Measurements from ENCODE around the gene SLC25A39.

Gene SLC25A39

GRCh38 chr17:44287651-44288050 is 37.0 kb downstream of the SLC25A39 start:
- H3K36me3 ChIP-seq (ENCODE audit: insufficient read depth, low read length): no peaks in the 10 kb centered on the region
- no peaks in the 10 kb centered on the region for H3K4me1 ChIP-seq (ENCODE audit: control insufficient read depth, insufficient read depth, low read length, unreplicated experiment)
- H3K27ac ChIP-seq (ENCODE audit: low read depth, low read length): no peak overlapping the region
- H3K27me3 ChIP-seq (ENCODE audit: insufficient read depth, low read length): peaks cover 5% of the 10 kb centered on the region; the same call in 1 of the 2 replicates
- no peak overlapping the region for H3K4me3 ChIP-seq (ENCODE audit: low read depth, low read length)
- no peak overlapping the region for H2AFZ ChIP-seq (ENCODE audit: low read length, unreplicated experiment)
- no peaks in the 10 kb centered on the region for H3K79me2 ChIP-seq (ENCODE audit: control insufficient read depth, insufficient read depth, low read length, unreplicated experiment)

DNA sequence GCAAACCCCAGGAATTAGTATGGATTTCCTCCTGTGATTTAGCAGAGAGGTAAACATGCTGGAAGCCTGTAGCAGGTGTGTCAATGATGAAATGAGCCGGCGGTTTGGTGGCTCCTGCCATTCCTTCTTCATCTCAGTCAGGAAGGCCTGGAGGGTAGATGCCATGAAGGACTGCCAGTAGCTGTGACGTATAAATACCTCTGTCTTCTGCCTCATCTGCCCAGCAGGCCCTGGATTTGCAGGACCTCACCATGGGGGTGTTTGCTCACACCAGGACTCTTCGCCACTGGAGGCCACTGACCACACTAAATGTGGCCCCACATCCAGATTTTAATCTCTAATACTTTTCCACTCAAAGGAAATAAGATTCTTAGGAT is 40.6 kb downstream of the SLC25A39 start:
- Histone ChIP-seq H3K4me1 (ENCODE audit: control insufficient read depth, insufficient read depth, low read length, unreplicated experiment) (peaks cover 12% of the 10 kb centered on the region), H3K36me3 (ENCODE audit: insufficient read depth, low read length) (no peaks in the 10 kb centered on the region), H3K4me3 (ENCODE audit: low read depth, low read length) (no peak overlapping the region), H2AFZ (ENCODE audit: low read length, unreplicated experiment) (no peak overlapping the region), H3K27me3 (ENCODE audit: insufficient read depth, low read length) (no peaks in the 10 kb centered on the region), H3K79me2 (ENCODE audit: control insufficient read depth, insufficient read depth, low read length, unreplicated experiment) (no peaks in the 10 kb centered on the region), H3K27ac (ENCODE audit: low read depth, low read length) (no peak overlapping the region)

GRCh38 chr17:44283344-44284023 is 41.1 kb downstream of the SLC25A39 start:
- Histone ChIP-seq H3K4me3 (ENCODE audit: low read depth, low read length) (no peak overlapping the region), H3K27me3 (ENCODE audit: insufficient read depth, low read length) (no peaks in the 10 kb centered on the region), H3K27ac (ENCODE audit: low read depth, low read length) (no peak overlapping the region), H3K79me2 (ENCODE audit: control insufficient read depth, insufficient read depth, low read length, unreplicated experiment) (no peaks in the 10 kb centered on the region), H2AFZ (ENCODE audit: low read length, unreplicated experiment) (no peak overlapping the region), H3K36me3 (ENCODE audit: insufficient read depth, low read length) (no peaks in the 10 kb centered on the region), H3K4me1 (ENCODE audit: control insufficient read depth, insufficient read depth, low read length, unreplicated experiment) (peaks cover 12% of the 10 kb centered on the region)

- Histone ChIP-seq H3K79me2 (ENCODE audit: control insufficient read depth, insufficient read depth, low read length, unreplicated experiment) (no peaks in the 10 kb centered on the region), H2AFZ (ENCODE audit: low read length, unreplicated experiment) (no peak overlapping the region), H3K27me3 (ENCODE audit: insufficient read depth, low read length) (no peaks in the 10 kb centered on the region), H3K4me1 (ENCODE audit: control insufficient read depth, insufficient read depth, low read length, unreplicated experiment) (peaks cover 12% of the 10 kb centered on the region), H3K36me3 (ENCODE audit: insufficient read depth, low read length) (no peaks in the 10 kb centered on the region), H3K27ac (ENCODE audit: low read depth, low read length) (no peak overlapping the region), H3K4me3 (ENCODE audit: low read depth, low read length) (no peak overlapping the region)
Observed at GRCh38 chr17:44282264-44282663, 42.4 kb downstream of the SLC25A39 start.

GRCh38 chr17:44281570-44281969 is 43.1 kb downstream of the SLC25A39 start:
- no peak overlapping the region for H2AFZ ChIP-seq (ENCODE audit: low read length, unreplicated experiment)
- no peaks in the 10 kb centered on the region for H3K79me2 ChIP-seq (ENCODE audit: control insufficient read depth, insufficient read depth, low read length, unreplicated experiment)
- H3K4me3 ChIP-seq (ENCODE audit: low read depth, low read length): no peak overlapping the region
- no peaks in the 10 kb centered on the region for H3K27me3 ChIP-seq (ENCODE audit: insufficient read depth, low read length)
- H3K4me1 ChIP-seq (ENCODE audit: control insufficient read depth, insufficient read depth, low read length, unreplicated experiment): peaks cover 12% of the 10 kb centered on the region
- H3K36me3 ChIP-seq (ENCODE audit: insufficient read depth, low read length): no peaks in the 10 kb centered on the region
- H3K27ac ChIP-seq (ENCODE audit: low read depth, low read length): no peak overlapping the region

GRCh38 chr17:44280392-44280937 is 44.2 kb downstream of the SLC25A39 start:
- peaks cover 12% of the 10 kb centered on the region for H3K4me1 ChIP-seq (ENCODE audit: control insufficient read depth, insufficient read depth, low read length, unreplicated experiment)
- H3K27me3 ChIP-seq (ENCODE audit: insufficient read depth, low read length): no peaks in the 10 kb centered on the region
- no peaks in the 10 kb centered on the region for H3K36me3 ChIP-seq (ENCODE audit: insufficient read depth, low read length)
- H2AFZ ChIP-seq (ENCODE audit: low read length, unreplicated experiment): no peak overlapping the region
- H3K27ac ChIP-seq (ENCODE audit: low read depth, low read length): no peak overlapping the region
- no peak overlapping the region for H3K4me3 ChIP-seq (ENCODE audit: low read depth, low read length)
- no peaks in the 10 kb centered on the region for H3K79me2 ChIP-seq (ENCODE audit: control insufficient read depth, insufficient read depth, low read length, unreplicated experiment)

DNA sequence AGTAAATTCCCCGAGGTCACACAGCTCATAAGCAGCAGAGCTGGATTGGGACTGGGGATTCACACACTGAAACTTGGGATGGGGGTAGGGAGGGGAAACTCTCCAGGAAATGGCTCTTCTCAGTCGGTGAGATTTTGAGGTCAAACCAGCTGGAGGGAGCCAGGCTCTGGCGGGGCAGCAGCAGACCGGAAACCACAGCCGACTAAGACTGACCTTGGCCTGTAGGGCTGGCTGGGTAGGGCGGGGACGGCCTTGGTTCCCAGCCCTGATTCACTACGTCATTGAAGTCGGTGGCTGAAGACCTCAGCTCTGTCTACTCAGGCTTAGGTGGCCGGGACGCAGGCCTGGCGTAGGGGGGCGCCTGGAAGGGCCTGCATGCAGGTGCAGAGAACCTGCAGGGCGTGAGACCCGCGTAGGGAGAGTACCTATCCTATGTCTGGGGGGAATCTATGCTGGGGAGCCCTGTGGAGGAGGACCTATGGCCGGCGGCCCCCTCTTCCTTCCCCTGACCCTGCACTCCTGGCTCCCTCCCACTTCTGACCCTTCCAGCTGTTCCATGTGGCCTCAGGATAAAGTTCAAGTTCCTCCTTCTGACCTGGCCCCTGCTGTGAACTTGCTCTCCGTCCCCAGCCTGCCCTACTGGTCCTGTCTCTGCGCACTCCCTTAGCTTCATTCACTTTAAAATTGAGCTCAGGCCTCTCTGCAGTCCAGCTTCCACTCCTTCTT is 44.8 kb downstream of the SLC25A39 start:
- Histone ChIP-seq H3K79me2 (ENCODE audit: control insufficient read depth, insufficient read depth, low read length, unreplicated experiment) (no peaks in the 10 kb centered on the region), H3K27ac (ENCODE audit: low read depth, low read length) (peak overlapping the region; percentile 40; the same call in 1 of the 2 replicates), H3K36me3 (ENCODE audit: insufficient read depth, low read length) (no peaks in the 10 kb centered on the region), H3K4me1 (ENCODE audit: control insufficient read depth, insufficient read depth, low read length, unreplicated experiment) (peaks cover 12% of the 10 kb centered on the region), H3K4me3 (ENCODE audit: low read depth, low read length) (no peak overlapping the region), H3K27me3 (ENCODE audit: insufficient read depth, low read length) (no peaks in the 10 kb centered on the region), H2AFZ (ENCODE audit: low read length, unreplicated experiment) (peak overlapping the region; percentile 39)

GRCh38 chr17:44279346-44279665 is 45.3 kb downstream of the SLC25A39 start:
- peaks cover 12% of the 10 kb centered on the region for H3K4me1 ChIP-seq (ENCODE audit: control insufficient read depth, insufficient read depth, low read length, unreplicated experiment)
- 0 out of 2 replicates have a peak overlapping the region, but pooled peaks have one; percentile 40 for H3K27ac ChIP-seq (ENCODE audit: low read depth, low read length)
- no peaks in the 10 kb centered on the region for H3K36me3 ChIP-seq (ENCODE audit: insufficient read depth, low read length)
- H3K4me3 ChIP-seq (ENCODE audit: low read depth, low read length): no peak overlapping the region
- no peaks in the 10 kb centered on the region for H3K27me3 ChIP-seq (ENCODE audit: insufficient read depth, low read length)
- H2AFZ ChIP-seq (ENCODE audit: low read length, unreplicated experiment): peak overlapping the region; percentile 39
- H3K79me2 ChIP-seq (ENCODE audit: control insufficient read depth, insufficient read depth, low read length, unreplicated experiment): no peaks in the 10 kb centered on the region

DNA sequence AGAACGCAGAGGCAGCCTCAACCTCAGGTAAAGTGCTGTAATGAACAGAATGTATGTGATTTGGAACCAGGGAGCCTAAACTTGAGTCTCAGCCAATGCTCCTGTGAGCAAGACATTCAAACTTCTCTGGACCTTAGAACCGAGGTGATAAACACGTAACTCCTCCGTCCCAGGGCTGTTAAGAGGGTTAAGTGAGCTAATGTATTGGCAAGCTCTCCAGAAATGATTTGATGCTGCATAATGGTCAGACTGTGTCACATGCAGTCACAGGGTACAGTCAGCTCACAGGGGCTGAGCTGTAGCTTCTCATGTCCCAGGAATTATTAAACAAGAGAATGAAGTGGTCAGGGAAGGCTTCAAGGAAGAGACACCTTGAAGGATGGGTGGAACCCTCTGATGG is 46.6 kb downstream of the SLC25A39 start:
- H2AFZ ChIP-seq (ENCODE audit: low read length, unreplicated experiment): no peak overlapping the region
- H3K4me3 ChIP-seq (ENCODE audit: low read depth, low read length): no peak overlapping the region
- H3K79me2 ChIP-seq (ENCODE audit: control insufficient read depth, insufficient read depth, low read length, unreplicated experiment): no peaks in the 10 kb centered on the region
- H3K27me3 ChIP-seq (ENCODE audit: insufficient read depth, low read length): no peaks in the 10 kb centered on the region
- no peak overlapping the region for H3K27ac ChIP-seq (ENCODE audit: low read depth, low read length)
- H3K36me3 ChIP-seq (ENCODE audit: insufficient read depth, low read length): no peaks in the 10 kb centered on the region
- H3K4me1 ChIP-seq (ENCODE audit: control insufficient read depth, insufficient read depth, low read length, unreplicated experiment): peaks cover 12% of the 10 kb centered on the region

DNA sequence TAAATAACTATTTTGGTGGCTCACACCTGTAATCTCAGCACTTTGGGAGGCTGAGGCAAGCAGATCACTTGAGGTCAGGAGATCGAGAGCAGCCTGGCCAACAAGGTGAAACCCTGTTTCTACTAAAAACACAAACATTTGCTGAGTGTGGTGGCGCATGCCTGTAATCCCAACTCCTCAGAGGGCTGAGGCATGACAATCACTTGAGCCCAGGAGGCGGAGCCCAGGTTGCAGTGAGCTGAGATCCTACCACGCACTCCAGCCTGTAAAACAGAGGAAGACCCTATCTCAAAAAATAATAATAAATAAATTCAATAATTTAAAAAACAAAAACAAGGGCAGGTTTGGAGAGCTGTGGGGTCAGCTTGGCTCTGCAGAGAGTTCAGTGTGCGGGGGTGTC is 51.0 kb downstream of the SLC25A39 start:
- H3K27ac ChIP-seq (ENCODE audit: low read depth, low read length): no peak overlapping the region
- H3K4me3 ChIP-seq (ENCODE audit: low read depth, low read length): no peak overlapping the region
- H3K36me3 ChIP-seq (ENCODE audit: insufficient read depth, low read length): no peaks in the 10 kb centered on the region
- no peaks in the 10 kb centered on the region for H3K4me1 ChIP-seq (ENCODE audit: control insufficient read depth, insufficient read depth, low read length, unreplicated experiment)
- no peaks in the 10 kb centered on the region for H3K79me2 ChIP-seq (ENCODE audit: control insufficient read depth, insufficient read depth, low read length, unreplicated experiment)
- H2AFZ ChIP-seq (ENCODE audit: low read length, unreplicated experiment): no peak overlapping the region
- no peaks in the 10 kb centered on the region for H3K27me3 ChIP-seq (ENCODE audit: insufficient read depth, low read length)

DNA sequence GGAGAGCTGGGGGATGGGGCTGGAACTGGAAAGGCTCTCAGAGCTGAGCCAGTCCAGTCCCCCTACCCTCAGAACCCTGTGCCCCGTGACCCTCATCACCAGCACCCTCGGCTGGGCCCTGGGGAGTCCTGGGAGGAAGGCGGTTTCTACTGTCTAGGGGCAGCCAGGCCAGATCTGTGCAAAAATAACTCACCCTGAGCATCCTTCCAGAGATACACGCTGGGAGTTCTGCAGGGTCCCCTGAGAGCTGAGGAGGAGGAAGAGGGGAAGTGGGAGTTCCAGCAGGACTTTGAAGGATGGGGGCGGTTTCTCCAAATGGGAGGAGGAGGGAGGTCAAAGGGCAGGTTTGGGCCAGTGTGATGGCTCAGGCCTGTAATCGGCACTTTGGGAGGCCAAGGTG is 51.7 kb downstream of the SLC25A39 start:
- Histone ChIP-seq H3K27ac (ENCODE audit: low read depth, low read length) (no peak overlapping the region), H3K4me1 (ENCODE audit: control insufficient read depth, insufficient read depth, low read length, unreplicated experiment) (no peaks in the 10 kb centered on the region), H2AFZ (ENCODE audit: low read length, unreplicated experiment) (no peak overlapping the region), H3K4me3 (ENCODE audit: low read depth, low read length) (no peak overlapping the region), H3K79me2 (ENCODE audit: control insufficient read depth, insufficient read depth, low read length, unreplicated experiment) (no peaks in the 10 kb centered on the region), H3K36me3 (ENCODE audit: insufficient read depth, low read length) (no peaks in the 10 kb centered on the region), H3K27me3 (ENCODE audit: insufficient read depth, low read length) (no peaks in the 10 kb centered on the region)
